Measurements from ENCODE around the gene B3GNT7.
"Not testable (repeated sequence)": the region's sequence is repeated elsewhere in the genome, so short reads cannot be mapped to it uniquely, and the experiment has no call there.

The B3GNT7 gene

GRCh38 chr2:231387904-231388724 lies 7.4 kb upstream of the B3GNT7 start:
- no peak for DNase-seq

- DNase-seq, result no peak
Measured at GRCh38 chr2:231388725-231389346, 6.7 kb upstream of the B3GNT7 start.

GRCh38 chr2:231390667-231391066 lies 4.8 kb upstream of the B3GNT7 start:
- DNase-seq, result no peak

GRCh38 chr2:231391981-231392380 lies 3.5 kb upstream of the B3GNT7 start:
- DNase-seq, result no peak

- no peak for DNase-seq
Measured at GRCh38 chr2:231392431-231393148, 2.9 kb upstream of the B3GNT7 start.

- DNase-seq, result no peak
Measured at GRCh38 chr2:231393149-231394131, 2.1 kb upstream of the B3GNT7 start.

- DNase-seq, result no peak
Measured at GRCh38 chr2:231394211-231395141, 1.0 kb upstream of the B3GNT7 start.

- DNase-seq, result no peak
Measured at GRCh38 chr2:231396058-231396821, 730 bp downstream of the B3GNT7 start.

GRCh38 chr2:231397011-231397927 lies 1.8 kb downstream of the B3GNT7 start:
- no peak for DNase-seq

- no peak for DNase-seq
Measured at GRCh38 chr2:231397928-231398294, 2.4 kb downstream of the B3GNT7 start.

- no peak for DNase-seq
Measured at GRCh38 chr2:231398585-231398984, 3.1 kb downstream of the B3GNT7 start.

- no peak for DNase-seq
Measured at GRCh38 chr2:231399046-231399852, 3.7 kb downstream of the B3GNT7 start.

GRCh38 chr2:231399853-231400680 lies 4.6 kb downstream of the B3GNT7 start:
- DNase-seq, result no peak

GRCh38 chr2:231400681-231401080 lies 5.2 kb downstream of the B3GNT7 start:
- DNase-seq, result not testable (repeated sequence)

GRCh38 chr2:231401101-231401500 lies 5.6 kb downstream of the B3GNT7 start:
- not testable (repeated sequence) for DNase-seq

GRCh38 chr2:231403421-231404182 lies 8.1 kb downstream of the B3GNT7 start:
- not testable (repeated sequence) for DNase-seq

GRCh38 chr2:231404183-231404578 lies 8.7 kb downstream of the B3GNT7 start:
- not testable (repeated sequence) for DNase-seq

Measured in DMS 273 treated with DMSO at 0.1 percent for 48 hours (cell line).